Nephron (organoid): ENCODE data around the gene IPCEF1.
"Not testable (repeated sequence)": the region's sequence is repeated elsewhere in the genome, so short reads cannot be mapped to it uniquely, and the experiment has no call there.

Experiments
- H3K27ac Mint-ChIP-seq, 3 experiments: 2 replicates each; pipeline ENCODE4 v1.8.0; 2020; ENCODE audit warnings: mixed read lengths in 3 of 3, mild to moderate bottlenecking in 2 of 3, moderate library complexity in 1 of 3
- H3K27me3 Mint-ChIP-seq: 2 replicates; pipeline ENCODE4 v1.8.0; 2021; ENCODE audit warnings: low read depth, mild to moderate bottlenecking, moderate library complexity, mixed read lengths
- H3K36me3 Mint-ChIP-seq: 2 replicates; pipeline ENCODE4 v1.8.0; 2020; ENCODE audit warnings: low read depth, mixed read lengths
- H3K4me1 Mint-ChIP-seq: 2 replicates; pipeline ENCODE4 v1.8.0; 2020; ENCODE audit warnings: mixed read lengths
- H3K4me3 Mint-ChIP-seq, 3 experiments: 2 replicates each; pipeline ENCODE4 v1.8.0; 2020; ENCODE audit warnings: mild to moderate bottlenecking in 3 of 3, mixed read lengths in 3 of 3, moderate library complexity in 2 of 3
- H3K9me3 Mint-ChIP-seq: 2 replicates; pipeline ENCODE4 v1.8.0; 2020; ENCODE audit warnings: mixed read lengths
- TF ChIP-seq, protein P1 (sequence below), 3 experiments: fragments of 200-600 bp; sonication (generic); IDR thresholded peaks; one replicate each; pipeline ENCODE4 v1.5.0; 2021; ENCODE audit warnings: antibody characterized with exemption in 3 of 3; ENCODE audit not compliant: unreplicated experiment in 3 of 3

The IPCEF1 gene

DNA sequence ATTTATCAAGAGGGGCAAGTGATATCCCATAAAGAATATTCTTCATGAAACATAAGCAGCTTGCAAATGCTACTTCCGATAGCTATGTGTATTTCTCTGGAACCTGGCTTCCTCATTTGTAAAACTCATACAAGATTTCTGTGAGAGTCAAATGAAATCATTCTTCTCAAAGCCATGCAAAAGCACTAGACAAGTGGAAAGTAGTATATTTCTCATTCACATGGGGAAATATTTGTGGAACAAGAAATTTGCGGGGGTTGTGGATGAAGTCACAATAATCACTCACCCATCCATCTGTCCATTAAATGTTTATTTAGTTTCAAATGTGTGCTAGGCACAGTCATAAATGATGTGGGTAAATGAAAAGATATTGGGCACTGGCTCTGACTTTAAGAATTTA is 150.5 kb downstream of the IPCEF1 start:
- Mint-ChIP-seq H3K27me3 (no peaks in the 10 kb centered on the region), H3K27ac (no peak overlapping the region), H3K4me1 (no peaks in the 10 kb centered on the region), H3K4me3 (no peak overlapping the region), H3K9me3 (peaks cover 6% of the 10 kb centered on the region), H3K36me3 (peaks cover 8% of the 10 kb centered on the region)
- TF ChIP-seq, protein P1, sequence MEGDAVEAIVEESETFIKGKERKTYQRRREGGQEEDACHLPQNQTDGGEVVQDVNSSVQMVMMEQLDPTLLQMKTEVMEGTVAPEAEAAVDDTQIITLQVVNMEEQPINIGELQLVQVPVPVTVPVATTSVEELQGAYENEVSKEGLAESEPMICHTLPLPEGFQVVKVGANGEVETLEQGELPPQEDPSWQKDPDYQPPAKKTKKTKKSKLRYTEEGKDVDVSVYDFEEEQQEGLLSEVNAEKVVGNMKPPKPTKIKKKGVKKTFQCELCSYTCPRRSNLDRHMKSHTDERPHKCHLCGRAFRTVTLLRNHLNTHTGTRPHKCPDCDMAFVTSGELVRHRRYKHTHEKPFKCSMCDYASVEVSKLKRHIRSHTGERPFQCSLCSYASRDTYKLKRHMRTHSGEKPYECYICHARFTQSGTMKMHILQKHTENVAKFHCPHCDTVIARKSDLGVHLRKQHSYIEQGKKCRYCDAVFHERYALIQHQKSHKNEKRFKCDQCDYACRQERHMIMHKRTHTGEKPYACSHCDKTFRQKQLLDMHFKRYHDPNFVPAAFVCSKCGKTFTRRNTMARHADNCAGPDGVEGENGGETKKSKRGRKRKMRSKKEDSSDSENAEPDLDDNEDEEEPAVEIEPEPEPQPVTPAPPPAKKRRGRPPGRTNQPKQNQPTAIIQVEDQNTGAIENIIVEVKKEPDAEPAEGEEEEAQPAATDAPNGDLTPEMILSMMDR (IDR thresholded peaks at IDR 0.05; ENCODE audit: unreplicated experiment in 3 of 3), result no peak

- H3K27ac Mint-ChIP-seq, result no peak overlapping the region
- TF ChIP-seq, protein P1 (IDR thresholded peaks at IDR 0.05; ENCODE audit: unreplicated experiment in 3 of 3), result no peak
- H3K36me3 Mint-ChIP-seq, result peaks cover 8% of the 10 kb centered on the region
- peaks cover 8% of the 10 kb centered on the region for H3K4me1 Mint-ChIP-seq
- peaks cover 6% of the 10 kb centered on the region for H3K9me3 Mint-ChIP-seq
- H3K27me3 Mint-ChIP-seq, result no peaks in the 10 kb centered on the region
- no peak overlapping the region for H3K4me3 Mint-ChIP-seq
These were observed 153.6 kb downstream of the IPCEF1 start for GRCh38 chr6:154202958-154203357.

- Mint-ChIP-seq H3K4me1 (peaks cover 13% of the 10 kb centered on the region), H3K9me3 (peaks cover 6% of the 10 kb centered on the region), H3K4me3 (no peak overlapping the region), H3K36me3 (peaks cover 8% of the 10 kb centered on the region), H3K27me3 (no peaks in the 10 kb centered on the region), H3K27ac (no peak overlapping the region)
- TF ChIP-seq, protein P1 (IDR thresholded peaks at IDR 0.05; ENCODE audit: unreplicated experiment in 3 of 3), result no peak
These were observed 154.3 kb downstream of the IPCEF1 start for GRCh38 chr6:154202339-154202738.

DNA sequence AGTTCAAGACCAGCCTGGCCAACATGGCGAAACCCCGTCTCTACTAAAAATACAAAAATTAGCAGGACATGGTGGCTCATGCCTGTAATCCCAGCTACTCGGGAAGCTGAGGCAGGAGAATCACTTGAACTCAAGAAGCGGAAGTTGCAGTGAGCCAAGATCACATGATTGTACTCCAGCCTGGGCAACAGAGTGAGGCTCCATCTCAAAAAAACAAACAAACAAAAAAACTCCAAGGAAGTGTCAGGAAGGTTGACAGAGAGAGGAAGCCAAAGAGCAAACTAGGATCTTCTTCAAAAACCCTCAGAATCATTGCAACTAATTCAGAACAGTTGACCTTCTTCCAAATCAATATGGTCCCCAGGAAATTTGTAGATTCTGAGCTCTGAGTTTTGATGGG is 154.9 kb downstream of the IPCEF1 start:
- not testable (repeated sequence) for H3K36me3 Mint-ChIP-seq, H3K4me3 Mint-ChIP-seq
- H3K4me1 Mint-ChIP-seq, result peaks cover 19% of the 10 kb centered on the region

GRCh38 chr6:154197196-154197860 is 159.3 kb downstream of the IPCEF1 start:
- Mint-ChIP-seq H3K27me3 (no peaks in the 10 kb centered on the region), H3K4me3 (no peak overlapping the region), H3K36me3 (peaks cover 8% of the 10 kb centered on the region), H3K4me1 (peaks cover 23% of the 10 kb centered on the region), H3K27ac (peak overlapping the region in 2 of 3 experiments; percentile 56 to 79), H3K9me3 (peaks cover 5% of the 10 kb centered on the region)
- TF ChIP-seq, protein P1 (IDR thresholded peaks at IDR 0.05; ENCODE audit: unreplicated experiment in 3 of 3), result no peak

More for the DNA sequence above, 154.9 kb downstream of the IPCEF1 start:
- H3K27ac Mint-ChIP-seq, H3K27me3 Mint-ChIP-seq, H3K9me3 Mint-ChIP-seq: not testable (repeated sequence)

DNA sequence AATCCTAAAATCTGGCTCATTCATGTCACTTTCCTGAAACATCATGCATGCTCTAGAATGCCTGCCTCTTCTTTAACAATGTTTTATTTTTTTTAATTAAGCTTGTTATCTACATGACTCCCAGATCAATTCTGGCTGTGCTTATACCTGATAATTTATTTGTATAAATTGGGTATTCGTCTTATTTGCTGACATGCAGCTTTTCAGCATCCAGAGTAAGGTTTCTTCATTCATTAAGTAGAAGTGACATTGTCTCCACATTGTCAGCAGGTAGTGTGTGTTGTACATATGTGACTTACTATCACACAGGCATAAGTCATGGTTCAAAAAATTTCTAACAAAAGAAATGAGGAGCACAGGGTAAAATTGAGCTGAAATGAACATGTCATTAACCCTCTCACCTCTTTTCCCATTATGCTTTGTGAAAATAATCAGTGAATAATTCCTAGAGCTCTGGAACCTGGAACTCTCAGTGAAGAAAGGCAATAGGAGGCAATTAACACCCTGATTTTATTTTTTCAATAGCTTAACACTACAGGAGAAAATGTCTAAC is 160.2 kb downstream of the IPCEF1 start:
- Mint-ChIP-seq H3K9me3 (peaks cover 6% of the 10 kb centered on the region), H3K27me3 (no peaks in the 10 kb centered on the region), H3K4me1 (peaks cover 23% of the 10 kb centered on the region), H3K36me3 (peaks cover 8% of the 10 kb centered on the region), H3K27ac (peak overlapping the region in 2 of 3 experiments; percentile 13 to 79), H3K4me3 (no peak overlapping the region)
- TF ChIP-seq, protein P1 (IDR thresholded peaks at IDR 0.05; ENCODE audit: unreplicated experiment in 3 of 3), result no peak
